GM06990 (cell line): Measurements from ENCODE around the gene CTNNAL1.
"Not testable (repeated sequence)": the region's sequence is repeated elsewhere in the genome, so short reads cannot be mapped to it uniquely, and the experiment has no call there.

Experiments
- DNase-seq: peaks from one replicate; pipeline ENCODE4 v3.0.0-alpha.2; 2011; ENCODE audit not compliant: insufficient read length; ENCODE audit errors: extremely low read depth
- H3K27me3 ChIP-seq: replicated peaks from 2 replicates; pipeline ENCODE4 v1.6.0; 2011; ENCODE audit warnings: low read length; ENCODE audit not compliant: control insufficient read depth, insufficient read depth
- H3K36me3 ChIP-seq: 2 replicates; pipeline ENCODE4 v1.5.1; 2011; ENCODE audit warnings: low read length; ENCODE audit not compliant: control insufficient read depth, insufficient read depth
- H3K4me3 ChIP-seq: replicated peaks from 2 replicates; pipeline ENCODE4 v1.5.1; 2011; ENCODE audit warnings: low read depth, mild to moderate bottlenecking, control low read depth, low read length
- CTCF ChIP-seq: IDR thresholded peaks from 2 replicates; pipeline ENCODE4 v1.5.1; 2011; ENCODE audit warnings: low read length, control low read depth, mild to moderate bottlenecking, inconsistent platforms; ENCODE audit not compliant: insufficient read depth, poor library complexity, severe bottlenecking

CTNNAL1 gene

DNA sequence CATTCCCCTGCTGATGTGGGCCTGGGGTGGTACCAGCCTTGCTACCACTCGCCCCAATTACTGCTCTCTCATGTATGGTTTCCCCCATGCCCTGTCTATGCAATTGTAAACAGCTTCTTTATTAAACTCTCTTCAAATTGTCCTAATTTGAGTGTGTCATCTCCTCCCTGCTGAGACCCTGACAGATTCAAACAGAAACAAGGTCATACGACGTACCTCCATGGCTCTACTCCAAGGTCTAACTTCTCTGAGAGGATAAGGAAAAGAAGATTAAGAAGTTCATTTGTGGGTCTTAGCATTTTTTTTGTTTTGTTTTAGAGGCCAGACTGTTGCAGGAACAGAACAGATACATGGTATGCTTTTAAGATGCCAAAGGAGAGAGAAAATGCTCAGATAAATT lies 41.1 kb downstream of the CTNNAL1 start:
- peaks cover 1% of the 10 kb centered on the region; the same call in 1 of the 2 replicates for H3K36me3 ChIP-seq
- no peak for DNase-seq
- no peaks in the 10 kb centered on the region for H3K27me3 ChIP-seq
- no peak overlapping the region for H3K4me3 ChIP-seq
- no peak for TF ChIP-seq CTCF

DNA sequence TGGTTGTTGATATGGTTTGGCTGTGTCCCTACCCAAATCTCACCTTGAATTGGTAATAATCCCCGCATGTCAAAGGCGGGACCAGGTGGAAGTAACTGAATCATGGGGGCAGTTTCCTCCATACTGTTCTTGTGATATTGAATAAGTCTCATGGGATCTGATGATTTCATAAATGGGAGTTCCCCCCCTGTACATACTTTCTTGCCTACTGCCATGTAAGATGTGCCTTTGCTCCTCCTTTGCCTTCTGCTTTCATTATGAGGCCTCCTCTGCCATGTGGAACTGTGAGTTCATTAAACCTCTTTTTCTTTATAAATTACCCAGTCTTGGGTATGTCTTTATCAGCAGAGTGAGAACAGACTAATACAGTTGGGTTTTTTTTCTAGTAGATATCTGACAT lies 41.9 kb downstream of the CTNNAL1 start:
- H3K27me3 ChIP-seq, H3K36me3 ChIP-seq, H3K4me3 ChIP-seq, DNase-seq: not testable (repeated sequence)

DNA sequence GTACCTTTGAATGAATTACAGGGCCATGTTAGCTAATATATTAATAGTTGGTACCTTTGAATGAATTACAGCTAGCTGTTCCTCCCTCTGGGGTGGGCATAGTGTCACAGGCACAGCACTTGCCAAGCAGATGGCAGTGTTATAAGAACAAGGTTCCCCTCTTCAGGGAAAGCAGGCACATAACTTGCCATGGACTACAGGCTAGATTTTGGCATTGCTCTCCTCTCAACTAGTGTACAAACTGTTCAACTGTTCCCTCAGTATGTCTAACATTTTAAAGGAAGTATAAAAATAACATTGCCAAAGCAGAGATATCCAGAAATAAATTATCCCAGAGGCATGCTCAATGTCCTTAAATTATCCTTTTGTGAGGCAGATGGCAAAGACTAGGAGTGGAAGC lies 45.4 kb downstream of the CTNNAL1 start:
- peaks cover 1% of the 10 kb centered on the region; the same call in 1 of the 2 replicates for H3K36me3 ChIP-seq
- DNase-seq: no peak
- no peaks in the 10 kb centered on the region; the same call in 1 of the 2 replicates for H3K27me3 ChIP-seq
- H3K4me3 ChIP-seq: no peak overlapping the region
- TF ChIP-seq CTCF: no peak

DNA sequence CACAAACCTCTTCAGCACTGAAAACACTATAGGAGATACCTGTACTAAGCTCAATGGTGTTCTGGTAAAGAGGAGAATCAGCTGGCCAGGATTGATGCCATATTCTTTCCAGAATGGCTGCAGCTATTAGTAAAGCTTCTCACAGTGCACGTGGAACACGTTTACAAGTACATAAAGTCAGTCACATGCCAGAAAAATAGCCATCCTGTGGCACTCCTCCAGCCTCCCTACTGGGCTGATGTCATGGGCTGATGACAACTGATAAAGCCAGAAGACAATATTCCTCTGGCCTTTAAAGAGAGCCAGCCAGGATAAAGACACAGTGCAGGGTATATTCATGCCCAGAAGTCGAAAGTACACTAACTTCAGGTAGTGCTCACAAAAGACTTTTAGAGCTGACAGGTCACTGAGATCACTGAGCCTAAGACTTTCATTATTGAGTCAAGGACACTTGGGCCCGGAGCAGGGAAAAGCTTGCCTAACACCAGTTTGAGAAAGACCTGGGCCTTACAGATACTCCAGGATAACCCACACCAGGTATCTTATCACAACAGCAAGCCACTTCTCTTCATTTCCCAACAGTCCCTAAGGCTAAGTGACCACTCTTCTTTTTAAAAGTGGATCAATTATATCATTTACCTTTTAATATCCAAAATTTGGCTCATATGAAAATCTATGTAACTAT lies 49.7 kb downstream of the CTNNAL1 start:
- Histone ChIP-seq H3K4me3 (no peak overlapping the region), H3K36me3 (no peaks in the 10 kb centered on the region), H3K27me3 (no peaks in the 10 kb centered on the region; the same call in 1 of the 2 replicates)
- TF ChIP-seq CTCF: no peak
- no peak for DNase-seq

GRCh38 chr9:108961151-108961550 lies 52.1 kb downstream of the CTNNAL1 start:
- DNase-seq: no peak
- H3K27me3 ChIP-seq: no peaks in the 10 kb centered on the region; the same call in 1 of the 2 replicates
- H3K4me3 ChIP-seq: no peak overlapping the region
- no peak for TF ChIP-seq CTCF
- H3K36me3 ChIP-seq: no peaks in the 10 kb centered on the region

DNA sequence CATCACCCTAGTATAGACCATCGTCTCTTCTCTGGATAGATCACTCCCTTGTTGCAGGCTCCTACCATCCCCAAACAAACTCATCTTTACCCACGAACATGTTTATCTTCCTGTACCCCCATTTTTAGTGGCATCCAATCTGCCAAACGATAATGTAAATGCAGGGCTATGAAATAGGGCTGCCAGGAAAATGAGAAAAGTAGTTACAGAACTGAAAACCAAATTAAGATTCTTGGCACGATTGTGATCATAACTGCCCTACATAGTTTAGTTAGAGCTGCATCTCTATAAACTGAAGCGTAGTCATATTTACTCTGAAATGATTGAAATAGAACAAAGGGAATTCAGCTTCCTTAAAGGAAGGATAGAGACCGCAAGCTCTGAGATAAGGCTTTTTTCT lies 53.0 kb downstream of the CTNNAL1 start:
- Histone ChIP-seq H3K36me3 (no peaks in the 10 kb centered on the region), H3K4me3 (no peak overlapping the region), H3K27me3 (no peaks in the 10 kb centered on the region; the same call in 1 of the 2 replicates)
- no peak for DNase-seq
- TF ChIP-seq CTCF: no peak
